ENCODE data around the gene SHISA3.

Gene SHISA3

GRCh38 chr4:42391981-42392380 lies 5.3 kb upstream of the SHISA3 start:
- DNase-seq (ENCODE audit: low read depth in 2 of 2): no peak

- no peak for DNase-seq (ENCODE audit: low read depth in 2 of 2)
Observed at GRCh38 chr4:42392436-42392835, 4.9 kb upstream of the SHISA3 start.

GRCh38 chr4:42395595-42395994 lies 1.7 kb upstream of the SHISA3 start:
- DNase-seq (ENCODE audit: low read depth in 2 of 2): no peak

- DNase-seq (ENCODE audit: low read depth in 2 of 2): no peak
Observed at GRCh38 chr4:42396361-42396751, 932 bp upstream of the SHISA3 start.

- DNase-seq (ENCODE audit: low read depth in 2 of 2): no peak
Observed at GRCh38 chr4:42397635-42398170, 415 bp downstream of the SHISA3 start.

- DNase-seq (ENCODE audit: low read depth in 2 of 2): no peak
Observed at GRCh38 chr4:42398171-42398870, 1.0 kb downstream of the SHISA3 start.

GRCh38 chr4:42398871-42399331 lies 1.6 kb downstream of the SHISA3 start:
- no peak for DNase-seq (ENCODE audit: low read depth in 2 of 2)

- DNase-seq (ENCODE audit: low read depth in 2 of 2): no peak
Observed at GRCh38 chr4:42399393-42399792, 2.1 kb downstream of the SHISA3 start.

GRCh38 chr4:42401171-42401570 lies 3.9 kb downstream of the SHISA3 start:
- DNase-seq (ENCODE audit: low read depth in 2 of 2): no peak

- DNase-seq (ENCODE audit: low read depth in 2 of 2): no peak
Observed at GRCh38 chr4:42404001-42404400, 6.7 kb downstream of the SHISA3 start.

- no peak for DNase-seq (ENCODE audit: low read depth in 2 of 2)
Observed at GRCh38 chr4:42410446-42410845, 13.2 kb downstream of the SHISA3 start.

GRCh38 chr4:42411803-42412202 lies 14.5 kb downstream of the SHISA3 start:
- no peak for DNase-seq (ENCODE audit: low read depth in 2 of 2)

- no peak for DNase-seq (ENCODE audit: low read depth in 2 of 2)
Observed at GRCh38 chr4:42412251-42412650, 15.0 kb downstream of the SHISA3 start.

- DNase-seq (ENCODE audit: low read depth in 2 of 2): no peak
Observed at GRCh38 chr4:42415281-42415680, 18.0 kb downstream of the SHISA3 start.

GRCh38 chr4:42416017-42416416 lies 18.7 kb downstream of the SHISA3 start:
- DNase-seq (ENCODE audit: low read depth in 2 of 2): no peak

GRCh38 chr4:42417550-42417949 lies 20.3 kb downstream of the SHISA3 start:
- no peak for DNase-seq (ENCODE audit: low read depth in 2 of 2)

- DNase-seq (ENCODE audit: low read depth in 2 of 2): no peak
Observed at GRCh38 chr4:42420140-42420539, 22.9 kb downstream of the SHISA3 start.

- DNase-seq (ENCODE audit: low read depth in 2 of 2): no peak
Observed at GRCh38 chr4:42425146-42426065, 28.1 kb downstream of the SHISA3 start.

- DNase-seq (ENCODE audit: low read depth in 2 of 2): no peak
Observed at GRCh38 chr4:42428036-42428435, 30.7 kb downstream of the SHISA3 start.

- DNase-seq (ENCODE audit: low read depth in 2 of 2): no peak
Observed at GRCh38 chr4:42436928-42437565, 39.8 kb downstream of the SHISA3 start.

GRCh38 chr4:42440083-42440482 lies 42.8 kb downstream of the SHISA3 start:
- DNase-seq (ENCODE audit: low read depth in 2 of 2): no peak

- no peak for DNase-seq (ENCODE audit: low read depth in 2 of 2)
Observed at GRCh38 chr4:42442601-42443000, 45.3 kb downstream of the SHISA3 start.

All from stimulated activated CD8-positive, alpha-beta memory T cell treated with anti-CD3 and anti-CD28 coated beads, Interleukin-2, amount 100 ng/mL, for 1 hour (primary cell).